GM12891 (cell line): Measurements from ENCODE around the gene WNT7B.

Experiments used
- DNase-seq: peaks from one replicate; pipeline ENCODE4 v3.0.0; 2011; ENCODE audit warnings: low spot score; ENCODE audit not compliant: insufficient read length
- FAIRE-seq: peaks from 2 replicates; lab custom pipeline; 2011; peaks lifted over from hg19 to GRCh38; lab: Jason Lieb, UNC
- PAX5 ChIP-seq: IDR thresholded peaks from 2 replicates; pipeline ENCODE4 v1.6.1; 2011; ENCODE audit warnings: low read length, moderate library complexity, mild to moderate bottlenecking; ENCODE audit not compliant: insufficient read depth, severe bottlenecking
- POLR2A ChIP-seq: IDR thresholded peaks from 2 replicates; pipeline ENCODE4 v1.6.1; 2011; ENCODE audit warnings: low read depth, low read length, control low read depth
- POLR2AphosphoS5 ChIP-seq: IDR thresholded peaks from 2 replicates; pipeline ENCODE4 v1.6.1; 2011; ENCODE audit warnings: low read depth, low read length, control low read depth
- POU2F2 ChIP-seq: IDR thresholded peaks from 2 replicates; pipeline ENCODE4 v1.6.1; 2011; ENCODE audit warnings: low read depth, mild to moderate bottlenecking, control low read depth, low read length, moderate library complexity
- SPI1 ChIP-seq: IDR thresholded peaks from 2 replicates; pipeline ENCODE4 v1.6.1; 2011; ENCODE audit warnings: low read depth, low read length, control low read depth
- TAF1 ChIP-seq: IDR thresholded peaks from 2 replicates; pipeline ENCODE4 v1.6.1; 2011; ENCODE audit warnings: low read depth, low read length, control low read depth

The WNT7B gene

GRCh38 chr22:45958971-45959370 lies 18.0 kb downstream of the WNT7B start:
- DNase-seq = no peak
- TF ChIP-seq POLR2AphosphoS5 = no peak
- TF ChIP-seq POU2F2 = no peak
- TF ChIP-seq POLR2A = no peak
- no peak for TF ChIP-seq SPI1
- no peak for TF ChIP-seq TAF1
- no peak for FAIRE-seq

GRCh38 chr22:45957826-45958225 lies 19.1 kb downstream of the WNT7B start:
- DNase-seq = no peak
- no peak for FAIRE-seq
- TF ChIP-seq POLR2A (no peak), SPI1 (no peak), POU2F2 (no peak), PAX5 (no peak), POLR2AphosphoS5 (no peak), TAF1 (no peak)

DNA sequence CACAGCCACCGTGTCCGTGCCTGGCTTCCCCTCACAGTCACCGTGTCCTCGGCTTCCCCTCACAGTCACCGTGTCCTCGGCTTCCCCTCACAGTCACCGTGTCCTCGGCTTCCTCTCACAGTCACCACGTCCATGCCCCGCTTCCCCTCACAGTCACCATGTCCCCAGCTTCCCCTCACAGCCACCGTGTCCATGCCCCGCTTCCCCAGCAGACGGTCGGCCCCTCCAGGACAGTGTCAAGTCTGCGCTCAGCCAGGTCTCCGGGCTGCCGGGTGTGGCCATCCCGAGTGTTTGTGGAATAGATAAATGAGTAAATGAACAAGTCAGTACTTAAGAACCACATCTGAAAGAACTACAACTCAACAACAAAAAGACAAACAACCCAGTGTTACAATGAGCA lies 23.8 kb downstream of the WNT7B start:
- TF ChIP-seq TAF1 = no peak
- TF ChIP-seq POLR2A = no peak
- TF ChIP-seq PAX5 = no peak
- TF ChIP-seq POLR2AphosphoS5 = no peak
- TF ChIP-seq SPI1 = no peak
- TF ChIP-seq POU2F2 = no peak
- no peak for DNase-seq
- no peak for FAIRE-seq

DNA sequence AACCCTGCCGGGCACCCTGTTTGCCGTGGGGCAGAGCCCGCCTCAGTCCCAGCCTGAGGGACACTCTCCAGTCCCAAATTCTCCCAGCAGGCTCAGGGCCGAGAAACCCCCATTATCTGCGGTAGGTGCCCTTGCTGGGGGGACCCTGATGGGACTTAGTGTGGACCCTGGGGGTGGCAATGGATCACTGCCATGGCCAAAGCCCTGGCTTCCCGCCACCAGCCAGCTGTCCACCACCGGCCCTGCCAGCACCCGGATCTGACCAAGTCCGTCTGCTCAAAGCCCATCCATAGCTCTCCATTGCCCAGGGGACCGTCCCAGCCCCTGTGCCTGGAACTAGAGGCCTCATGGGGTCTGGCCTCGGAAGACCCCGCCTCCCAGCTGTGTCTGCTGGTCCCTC lies 24.4 kb downstream of the WNT7B start:
- TF ChIP-seq PAX5 (no peak), SPI1 (no peak), POLR2AphosphoS5 (no peak), POLR2A (no peak), POU2F2 (no peak), TAF1 (no peak)
- FAIRE-seq = no peak
- DNase-seq = no peak

GRCh38 chr22:45952151-45952550 lies 24.8 kb downstream of the WNT7B start:
- no peak for DNase-seq
- FAIRE-seq = no peak
- TF ChIP-seq POU2F2 = no peak
- no peak for TF ChIP-seq POLR2A
- TF ChIP-seq POLR2AphosphoS5 = no peak
- TF ChIP-seq SPI1 = no peak
- TF ChIP-seq PAX5 = no peak
- no peak for TF ChIP-seq TAF1

DNA sequence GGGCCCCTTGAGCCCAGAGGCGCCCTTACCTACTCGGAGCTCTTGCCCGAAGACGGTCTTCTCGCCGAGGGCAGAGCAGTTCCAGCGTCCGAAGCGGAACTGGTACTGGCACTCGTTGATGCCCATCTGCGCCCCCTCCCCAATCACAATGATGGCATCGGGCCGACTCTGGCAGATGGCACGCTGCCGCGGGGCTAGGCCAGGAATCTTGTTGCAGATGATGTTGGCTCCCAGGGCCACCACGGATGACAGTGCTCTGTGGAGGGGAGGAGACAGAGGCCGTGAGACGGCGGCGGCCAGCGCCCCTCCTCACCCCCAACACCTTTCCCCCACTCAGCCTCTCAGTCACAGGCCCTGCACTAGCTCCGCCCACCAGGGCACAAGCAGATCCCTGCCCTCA lies 27.1 kb downstream of the WNT7B start:
- no peak for FAIRE-seq

DNA sequence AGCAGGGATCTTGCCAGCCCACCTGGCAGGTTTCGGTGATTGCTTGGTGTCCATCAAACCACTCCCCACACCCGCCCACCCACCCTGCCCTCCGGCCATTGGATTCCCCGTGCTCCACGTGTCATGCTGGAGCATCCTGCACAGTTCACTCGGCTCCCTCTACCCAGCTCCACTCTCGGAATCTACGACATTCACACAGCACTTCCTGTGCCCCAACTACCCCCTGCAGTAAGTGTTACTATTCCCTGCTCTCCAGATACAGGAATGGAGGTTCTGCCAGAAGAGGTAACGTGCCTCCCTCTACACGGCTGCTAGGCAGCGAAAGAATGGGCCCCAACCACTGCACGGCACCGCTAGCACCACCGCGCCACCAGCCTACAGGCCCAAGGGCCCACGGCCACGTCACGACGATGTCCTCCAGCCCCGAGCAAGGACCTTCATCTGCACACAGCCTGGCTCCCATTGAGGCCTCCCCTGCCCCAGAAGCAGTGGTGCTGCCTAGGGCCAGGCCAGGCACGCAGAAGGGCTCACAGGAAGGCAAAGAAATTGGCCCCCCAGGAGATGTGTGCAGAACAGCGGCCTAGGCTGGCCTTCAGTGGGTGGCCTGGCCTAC lies 27.6 kb downstream of the WNT7B start:
- FAIRE-seq = no peak

More for the DNA sequence above, 27.1 kb downstream of the WNT7B start:
- DNase-seq = no peak
- TF ChIP-seq TAF1 = no peak
- no peak for TF ChIP-seq PAX5
- no peak for TF ChIP-seq POU2F2
- no peak for TF ChIP-seq SPI1
- TF ChIP-seq POLR2A = no peak
- no peak for TF ChIP-seq POLR2AphosphoS5

GRCh38 chr22:45948081-45948648 lies 28.8 kb downstream of the WNT7B start:
- no peak for FAIRE-seq

More for the DNA sequence above, 27.6 kb downstream of the WNT7B start:
- TF ChIP-seq POLR2A = no peak
- no peak for TF ChIP-seq TAF1
- no peak for TF ChIP-seq SPI1
- TF ChIP-seq POLR2AphosphoS5 = no peak
- TF ChIP-seq POU2F2 = no peak
- TF ChIP-seq PAX5 = no peak
- DNase-seq = no peak

GRCh38 chr22:45946805-45947600 lies 30.0 kb downstream of the WNT7B start:
- DNase-seq = no peak
- FAIRE-seq = no peak
- TF ChIP-seq POLR2AphosphoS5 (no peak), PAX5 (no peak), POU2F2 (no peak), SPI1 (no peak), POLR2A (no peak), TAF1 (no peak)

More at GRCh38 chr22:45948081-45948648, 28.8 kb downstream of the WNT7B start:
- no peak for TF ChIP-seq PAX5
- no peak for TF ChIP-seq POLR2A
- no peak for TF ChIP-seq TAF1
- no peak for TF ChIP-seq SPI1
- TF ChIP-seq POU2F2 = no peak
- TF ChIP-seq POLR2AphosphoS5 = no peak
- no peak for DNase-seq

DNA sequence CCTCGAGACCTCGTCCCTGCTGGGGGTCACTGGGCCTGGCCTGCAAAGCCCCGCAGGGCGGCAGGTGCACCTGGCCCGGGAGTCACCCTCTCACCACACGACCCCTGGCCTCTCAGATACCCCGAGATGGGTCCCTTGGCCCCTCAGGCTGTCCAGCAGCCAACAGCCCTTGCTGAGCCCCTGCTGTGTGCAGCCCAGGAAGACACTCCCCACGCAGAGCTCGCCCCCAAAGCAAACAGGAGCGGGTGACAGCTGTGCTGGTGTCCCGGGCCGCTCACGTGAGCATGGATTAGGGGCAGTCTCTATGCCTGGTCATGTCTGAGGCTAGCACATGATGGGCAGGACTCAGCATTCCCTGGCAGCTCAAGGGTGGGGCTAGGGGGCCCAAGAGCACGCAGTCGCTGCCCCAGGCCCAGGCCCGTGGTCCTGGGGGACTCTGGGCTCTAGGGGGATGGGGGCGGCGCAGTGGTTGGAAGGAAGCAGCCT lies 31.3 kb downstream of the WNT7B start:
- DNase-seq (no peak), FAIRE-seq (no peak)
- TF ChIP-seq PAX5 = no peak
- TF ChIP-seq POLR2AphosphoS5 = no peak
- no peak for TF ChIP-seq SPI1
- TF ChIP-seq POU2F2 = no peak
- no peak for TF ChIP-seq TAF1
- no peak for TF ChIP-seq POLR2A
